Subcutaneous adipose tissue (tissue), 4 donors: Measurements from ENCODE around the gene ERGIC2. TPM values are rescaled to one million over a fixed set of nuclear protein-coding genes. Genes with fewer than 3 reads are reported as not detected.

Experiments
- CTCF ChIP-seq: fragments of 450-650 bp; IDR thresholded peaks from one replicate; pipeline ENCODE4 v1.5.1; 2016; ENCODE audit warnings: low read depth, mild to moderate bottlenecking, control low read depth, antibody characterized with exemption, moderate library complexity
- total RNA-seq, 4 donors: library from RNA; depleted of rRNA; stranded (reverse); fragments of >200 nt; gene quantifications; one replicate each; pipeline ENCODE4 v1.1.0, GENCODE V29; 2016

Gene ERGIC2
- 100 to 1,000 TPM in 1 of 4 donors, 10 to 100 TPM in 3; 28.6 to 105 (median 45.6) TPM for total RNA-seq

- no peak for TF ChIP-seq CTCF
Observed at GRCh38 chr12:29380536-29381523, at the start of gene ERGIC2. Gene ERGIC2, minus strand, starts transcription at chr12:29381172. Its CDS starts 9,539 bp downstream, at chr12:29371633.

GRCh38 chr12:29430716-29431044 lies 49.7 kb upstream of the ERGIC2 start:
- TF ChIP-seq CTCF, result no peak

GRCh38 chr12:29429999-29430715 lies 49.2 kb upstream of the ERGIC2 start:
- TF ChIP-seq CTCF, result no peak

- no peak for TF ChIP-seq CTCF
Observed at GRCh38 chr12:29428633-29429032, 47.7 kb upstream of the ERGIC2 start.

GRCh38 chr12:29427964-29428363 lies 47.0 kb upstream of the ERGIC2 start:
- no peak for TF ChIP-seq CTCF

- TF ChIP-seq CTCF, result no peak
Observed at GRCh38 chr12:29426498-29426897, 45.5 kb upstream of the ERGIC2 start.

- TF ChIP-seq CTCF, result no peak
Observed at GRCh38 chr12:29425722-29426121, 44.8 kb upstream of the ERGIC2 start.
